NCI-H2196 treated with DMSO at 0.1 percent for 48 hours (cell line): ENCODE measurements around the gene RTL3.
"Not testable (repeated sequence)": the region's sequence is repeated elsewhere in the genome, so short reads cannot be mapped to it uniquely, and the experiment has no call there.

ENCODE experiments used
- DNase-seq: peaks from one replicate; lab custom pipeline; 2025; ENCODE audit not compliant: unreplicated experiment; lab: John Stamatoyannopoulos, UW

RTL3 gene, protein sequence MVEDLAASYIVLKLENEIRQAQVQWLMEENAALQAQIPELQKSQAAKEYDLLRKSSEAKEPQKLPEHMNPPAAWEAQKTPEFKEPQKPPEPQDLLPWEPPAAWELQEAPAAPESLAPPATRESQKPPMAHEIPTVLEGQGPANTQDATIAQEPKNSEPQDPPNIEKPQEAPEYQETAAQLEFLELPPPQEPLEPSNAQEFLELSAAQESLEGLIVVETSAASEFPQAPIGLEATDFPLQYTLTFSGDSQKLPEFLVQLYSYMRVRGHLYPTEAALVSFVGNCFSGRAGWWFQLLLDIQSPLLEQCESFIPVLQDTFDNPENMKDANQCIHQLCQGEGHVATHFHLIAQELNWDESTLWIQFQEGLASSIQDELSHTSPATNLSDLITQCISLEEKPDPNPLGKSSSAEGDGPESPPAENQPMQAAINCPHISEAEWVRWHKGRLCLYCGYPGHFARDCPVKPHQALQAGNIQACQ

DNA sequence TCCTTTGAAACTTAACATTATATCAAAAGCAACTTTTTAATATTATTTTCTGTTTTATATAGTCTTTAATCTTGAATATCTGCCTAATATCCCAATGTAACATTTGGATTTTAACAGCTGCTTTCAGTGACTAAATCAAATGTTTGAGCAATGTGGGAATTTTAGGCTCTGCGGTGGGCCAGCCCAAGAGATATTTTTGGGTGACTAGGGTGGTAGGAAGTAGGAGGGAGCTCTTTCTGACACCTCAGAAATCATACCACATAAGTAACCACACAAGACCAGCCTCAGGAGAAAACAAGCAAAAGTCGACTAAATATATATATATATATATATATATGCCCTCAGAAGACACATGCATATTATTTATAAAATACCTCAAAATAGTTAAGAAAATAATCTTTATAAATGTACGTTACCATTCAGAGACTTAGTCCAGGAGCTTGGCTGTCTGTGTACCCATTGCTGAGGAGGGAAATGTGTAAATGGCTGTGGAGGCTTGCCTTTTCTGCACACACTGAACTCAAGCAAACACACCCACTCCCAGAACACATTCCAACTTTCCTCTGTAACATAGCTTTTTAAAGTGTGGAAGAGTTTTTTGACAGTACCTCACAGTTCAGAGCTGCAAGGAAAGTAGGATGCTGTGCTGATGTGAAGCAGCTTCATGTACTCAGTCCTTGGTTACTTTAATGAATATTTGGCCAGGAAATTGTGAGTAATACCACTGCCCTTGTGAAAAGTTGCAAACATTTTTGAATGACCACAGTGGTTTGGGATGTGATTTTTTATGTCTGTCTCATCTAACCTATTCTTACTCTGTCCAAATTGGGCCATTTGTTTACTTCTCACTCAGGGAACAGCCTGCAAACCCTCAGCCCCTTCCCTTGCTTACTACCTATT is at the start of gene RTL3:
TSS of gene RTL3 (minus strand) at position 484 of the 900 bp plus-strand sequence. CDS start 908 bp downstream, outside the sequence.
- DNase-seq, result no peak

DNA sequence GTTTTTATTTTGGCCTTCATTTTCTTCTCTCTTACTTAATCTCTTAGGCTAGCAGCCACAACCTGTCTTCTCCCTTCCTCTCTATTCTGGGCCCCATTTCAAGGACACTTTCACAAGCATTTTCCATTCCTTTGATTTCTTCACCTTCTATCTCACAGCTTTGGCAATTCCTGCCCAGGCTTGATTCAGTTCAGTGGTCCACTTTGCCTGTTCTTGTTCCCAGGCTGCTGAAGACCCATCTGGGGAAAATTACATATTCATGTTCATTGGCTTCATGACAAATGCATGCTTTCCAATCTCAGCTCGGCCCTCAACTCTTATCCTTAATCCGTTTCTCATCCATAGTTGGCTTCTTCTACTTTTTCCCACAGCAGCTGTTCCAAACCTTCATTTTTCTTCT is 49.7 kb upstream of the RTL3 start:
- DNase-seq, result no peak

DNA sequence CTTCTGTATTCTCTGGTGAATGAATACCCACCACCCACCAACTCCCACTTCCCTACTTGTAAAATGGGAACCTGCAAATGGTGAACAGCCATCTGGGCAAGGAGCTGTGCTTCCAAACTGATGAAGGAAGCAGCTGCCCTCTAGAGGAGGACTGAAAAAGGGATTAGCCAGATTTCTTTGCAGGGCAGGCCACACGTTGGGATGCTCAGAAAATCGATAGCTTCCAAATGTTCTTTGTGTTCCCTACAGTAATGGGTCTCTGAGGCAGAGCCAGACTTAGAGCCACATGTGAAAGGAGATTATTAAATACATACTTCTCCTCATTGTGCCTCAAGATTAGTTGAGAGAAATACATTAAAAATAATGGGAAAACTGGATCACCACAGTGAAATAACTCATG is 49.1 kb upstream of the RTL3 start:
- DNase-seq, result no peak

DNA sequence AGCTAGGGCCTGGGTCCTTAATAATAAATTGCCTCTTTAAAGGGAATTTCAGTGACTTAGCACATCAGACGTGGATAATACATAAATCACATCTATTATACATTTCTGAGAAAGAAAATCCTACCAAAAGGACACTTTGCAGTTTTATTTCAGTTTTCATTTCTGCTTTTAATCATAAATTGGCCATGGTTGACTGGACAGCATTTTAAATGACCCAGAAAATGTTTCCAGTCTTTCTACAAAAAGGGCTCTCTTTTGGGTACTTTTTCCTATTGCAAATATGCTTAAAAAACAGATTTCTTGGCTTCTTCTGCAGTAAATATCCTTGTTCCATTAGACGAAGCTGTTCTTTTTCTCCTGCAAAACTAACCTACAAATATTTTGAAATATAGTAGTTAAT is 46.9 kb upstream of the RTL3 start:
- DNase-seq, result no peak

DNA sequence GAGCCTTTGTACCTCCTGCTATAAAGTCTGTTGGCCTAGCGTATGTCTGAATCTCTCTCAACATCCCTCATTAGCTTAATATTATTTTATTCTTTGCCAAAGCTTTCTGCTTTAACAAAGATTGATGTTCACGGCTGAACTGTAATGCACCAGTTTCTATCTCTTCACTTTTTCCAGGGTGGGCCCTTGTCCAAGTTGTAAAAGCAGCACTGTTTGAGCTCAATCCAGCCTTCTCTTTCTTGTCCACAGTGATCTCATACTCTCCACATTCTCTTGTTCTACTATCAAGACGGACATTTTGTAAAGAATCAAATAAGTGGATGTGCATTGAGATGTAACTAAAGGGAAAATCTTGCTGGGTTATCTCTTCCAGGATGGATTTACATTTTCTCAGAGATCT is 34.4 kb upstream of the RTL3 start:
- no peak for DNase-seq

DNA sequence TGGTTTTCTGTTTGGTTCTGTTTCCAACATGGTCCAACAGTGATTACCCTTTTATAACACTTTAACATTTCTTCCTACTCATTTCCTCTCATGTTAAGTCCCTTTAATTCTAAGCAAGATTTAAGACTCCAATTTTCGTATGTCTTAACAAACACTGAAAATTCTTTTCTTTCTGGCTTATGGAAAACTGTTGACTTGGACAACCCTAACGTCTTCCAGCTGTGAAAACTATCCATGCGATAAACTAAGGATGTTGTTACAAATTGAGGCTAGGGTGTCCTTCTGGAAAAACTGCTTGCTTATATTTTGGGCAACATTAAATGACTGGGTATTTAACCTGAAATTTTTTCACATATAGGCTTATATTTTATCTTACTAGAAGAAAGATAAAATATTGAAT is 33.9 kb upstream of the RTL3 start:
- DNase-seq, result no peak

DNA sequence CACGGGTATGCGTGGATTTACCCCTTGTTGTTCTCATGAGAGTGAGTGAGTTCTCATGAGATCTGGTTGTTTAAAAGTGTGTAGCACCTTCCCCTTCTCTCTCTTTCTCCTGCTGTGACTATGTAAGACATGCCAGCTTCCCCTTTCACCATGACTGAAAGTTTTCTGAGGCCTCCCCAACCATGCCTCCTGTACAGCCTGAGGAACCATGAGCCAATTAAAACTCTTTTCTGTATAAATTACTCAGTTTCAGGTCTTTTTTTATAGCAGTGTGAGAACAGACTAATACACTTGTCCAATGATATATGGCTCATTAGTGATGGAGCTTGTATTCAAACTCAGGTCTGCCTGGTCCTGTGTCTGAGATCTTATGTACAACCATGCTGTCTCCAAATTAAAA is 28.5 kb upstream of the RTL3 start:
- DNase-seq, result no peak

DNA sequence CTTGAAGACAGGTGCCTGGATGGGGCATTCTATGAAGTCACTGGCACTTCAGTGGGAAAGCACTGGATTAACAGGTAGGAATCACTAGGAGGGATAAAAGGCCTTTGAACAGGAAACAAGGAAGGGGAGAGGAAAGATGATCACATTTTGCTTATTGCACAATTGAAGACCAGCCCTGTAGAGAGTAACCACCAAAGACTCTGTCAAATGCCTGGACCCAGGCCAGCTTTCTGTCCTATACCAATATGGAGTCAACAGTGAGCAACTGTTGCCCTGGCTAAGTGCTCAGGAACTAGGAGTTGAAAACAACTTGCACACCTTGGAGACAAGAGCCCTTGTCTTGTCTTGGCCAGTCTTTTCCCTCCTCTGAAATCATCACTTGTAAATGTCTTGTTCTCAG is 14.1 kb upstream of the RTL3 start:
- no peak for DNase-seq

DNA sequence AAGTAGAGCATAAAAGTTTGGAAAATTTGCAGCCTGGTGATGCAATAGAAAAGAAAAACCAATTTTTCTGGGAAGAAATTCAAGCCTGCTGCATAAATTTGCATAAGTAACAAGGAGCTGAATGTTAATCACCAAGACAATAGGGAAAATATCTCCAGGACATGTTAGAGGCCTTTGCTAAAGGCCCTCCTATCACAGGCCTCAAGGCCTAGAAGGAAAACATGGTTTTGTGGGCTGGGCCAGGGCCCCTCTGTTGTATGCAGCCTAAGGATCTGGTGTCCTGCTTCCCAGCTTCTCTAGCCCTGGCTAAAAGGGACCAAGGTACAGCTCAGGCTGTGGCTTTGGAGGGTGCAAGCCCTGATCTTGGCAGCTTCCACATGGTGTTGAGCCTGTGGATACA is 6.2 kb upstream of the RTL3 start:
- DNase-seq, result no peak

DNA sequence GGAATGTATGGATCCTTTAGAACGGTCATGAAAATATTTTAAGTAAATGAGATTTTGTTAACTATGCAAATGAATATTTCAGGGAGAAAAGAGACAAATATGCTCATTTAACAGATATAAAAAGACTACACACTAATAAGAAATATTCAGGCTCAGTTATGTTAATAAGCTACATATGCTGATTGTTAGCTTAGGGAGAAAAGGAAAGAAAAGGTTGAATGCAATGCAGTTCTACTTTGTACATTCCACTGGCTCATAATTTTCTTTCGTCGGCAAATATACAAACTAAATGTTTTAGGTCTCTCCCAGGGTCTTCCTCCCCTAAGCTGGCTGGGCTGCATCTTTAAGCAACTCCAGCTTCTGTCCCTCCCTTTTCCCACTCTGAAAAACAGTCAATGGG is 2.7 kb upstream of the RTL3 start:
- no peak for DNase-seq

DNA sequence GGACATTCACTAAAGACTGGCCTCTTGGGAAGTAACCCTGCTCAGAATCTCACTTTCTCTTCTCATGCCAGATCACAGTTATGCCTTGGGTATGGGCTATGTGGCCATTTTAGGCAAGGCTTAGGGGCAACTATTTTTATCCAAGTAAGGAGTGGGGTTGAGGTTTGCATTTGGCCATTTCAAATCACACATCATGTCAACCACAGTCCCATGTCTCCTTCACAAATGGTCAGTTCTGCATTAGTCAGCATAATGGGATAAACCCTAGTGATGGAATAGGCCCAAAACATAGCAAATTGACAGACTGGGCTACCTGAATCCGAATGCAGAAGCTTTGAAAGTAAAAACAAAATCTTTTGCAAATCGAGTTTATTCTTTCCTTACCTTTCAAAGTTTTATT is 827 bp upstream of the RTL3 start:
- DNase-seq, result no peak

DNA sequence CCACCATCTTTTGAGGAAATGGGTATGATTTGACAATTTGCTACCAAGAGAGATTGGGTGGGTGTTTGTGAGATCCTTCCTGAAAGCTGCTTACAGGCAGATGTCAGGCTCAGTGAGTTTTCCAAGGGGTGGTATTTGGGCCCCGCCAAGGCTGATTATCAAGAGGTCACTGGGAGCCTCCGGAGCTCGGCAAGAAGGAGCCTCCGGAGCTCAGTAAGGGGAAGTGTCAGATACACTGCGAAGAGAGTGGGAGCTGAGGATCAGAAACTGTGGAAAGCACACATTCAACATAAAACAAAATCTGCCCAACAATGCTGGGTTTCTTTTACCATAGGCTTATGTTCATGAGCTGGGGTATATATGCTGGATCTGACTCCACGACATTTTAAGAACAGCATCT is 714 bp downstream of the RTL3 start:
- DNase-seq, result no peak

DNA sequence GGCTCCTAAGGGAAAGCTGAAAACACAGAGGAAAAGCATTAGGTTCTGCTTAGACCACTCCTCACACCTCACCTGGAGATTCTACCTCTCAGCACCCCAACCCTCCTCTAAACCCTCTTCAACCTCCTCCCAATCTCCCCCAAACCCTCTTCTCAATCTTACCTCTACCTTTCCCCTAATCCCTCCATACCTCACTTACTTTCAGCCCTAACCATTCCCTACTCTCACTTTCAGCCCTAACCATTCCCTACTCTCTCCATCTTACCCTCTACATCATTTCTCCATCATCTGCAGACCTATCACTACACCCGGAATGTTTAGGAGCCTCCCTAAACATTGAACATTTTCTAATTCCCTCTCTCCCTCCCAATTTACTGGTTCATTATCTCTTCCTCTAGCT is 3.5 kb downstream of the RTL3 start:
- no peak for DNase-seq

DNA sequence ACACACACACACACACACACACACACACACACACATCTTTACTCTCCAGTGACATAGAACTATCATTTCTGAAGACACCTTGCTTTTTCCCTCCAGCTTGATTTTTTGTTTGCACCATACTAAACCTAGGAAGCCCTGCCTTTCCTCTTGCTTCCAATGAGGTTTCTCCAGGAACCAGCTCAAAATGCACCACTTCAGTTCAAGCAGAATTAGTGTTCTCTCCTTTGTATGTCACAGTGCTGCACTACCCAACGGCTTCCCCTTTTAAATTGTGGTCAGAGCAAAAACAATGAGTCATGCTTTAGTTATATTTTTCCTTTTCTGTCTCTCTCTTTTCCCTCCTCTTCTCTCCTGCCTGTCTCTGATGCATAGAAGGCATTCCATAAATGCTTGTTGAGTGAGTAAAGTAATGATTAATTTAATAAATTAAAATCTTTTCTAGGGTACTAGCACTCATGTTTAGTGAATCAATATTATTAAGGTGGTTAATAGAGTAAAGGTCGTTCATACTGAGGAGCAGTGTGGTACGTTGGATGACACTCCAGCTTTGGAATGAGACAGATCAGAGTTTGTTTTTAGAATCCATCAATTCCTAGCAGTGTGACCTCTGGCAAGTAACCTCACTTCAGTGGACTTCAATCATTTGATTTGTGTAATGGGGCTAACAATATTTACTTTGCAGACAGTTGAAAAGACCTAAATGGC is 5.9 kb downstream of the RTL3 start:
- no peak for DNase-seq

DNA sequence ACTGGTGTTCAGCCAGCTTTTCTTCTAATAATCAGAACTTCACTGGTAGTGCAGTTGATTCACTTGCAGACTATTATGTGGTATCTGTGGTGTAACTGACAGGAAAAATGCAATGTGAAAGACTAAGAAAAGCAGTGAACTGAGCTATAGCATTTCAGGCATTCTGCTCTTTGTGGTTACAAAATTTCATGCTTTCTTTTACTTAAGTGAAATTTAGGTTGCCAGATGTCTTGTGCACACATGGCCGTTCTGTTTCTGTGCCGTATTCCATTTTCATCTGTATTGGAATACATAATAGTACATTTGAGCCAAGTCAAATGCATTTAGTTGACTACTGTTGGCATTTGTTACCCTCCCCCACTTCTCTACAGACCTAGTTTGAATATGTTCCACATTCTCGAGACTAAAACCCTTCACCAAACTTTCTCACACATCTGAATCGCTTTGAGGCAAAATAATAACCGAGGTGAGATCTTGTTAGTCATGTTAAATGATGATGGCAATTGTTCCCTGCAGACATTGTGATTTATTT is 8.2 kb downstream of the RTL3 start:
- DNase-seq, result no peak

DNA sequence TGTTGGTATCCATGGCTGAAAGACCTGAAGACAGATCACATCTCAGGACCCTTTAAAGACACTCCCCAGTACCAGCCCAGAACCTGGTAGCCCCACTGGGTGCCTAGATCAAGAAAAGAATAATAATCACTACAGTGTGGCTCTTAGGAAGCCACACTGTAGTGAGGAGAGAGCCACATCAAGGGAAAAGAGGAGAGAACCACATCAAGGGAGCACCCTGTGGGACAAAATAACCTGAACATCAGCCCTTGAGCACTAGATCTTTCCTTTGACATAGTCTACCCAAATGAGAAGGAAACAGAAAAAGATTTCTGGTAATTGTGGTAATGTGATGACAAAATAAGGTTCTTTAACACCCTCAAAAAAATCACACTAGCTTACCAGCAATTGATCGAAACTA is 15.3 kb downstream of the RTL3 start:
- no peak for DNase-seq

DNA sequence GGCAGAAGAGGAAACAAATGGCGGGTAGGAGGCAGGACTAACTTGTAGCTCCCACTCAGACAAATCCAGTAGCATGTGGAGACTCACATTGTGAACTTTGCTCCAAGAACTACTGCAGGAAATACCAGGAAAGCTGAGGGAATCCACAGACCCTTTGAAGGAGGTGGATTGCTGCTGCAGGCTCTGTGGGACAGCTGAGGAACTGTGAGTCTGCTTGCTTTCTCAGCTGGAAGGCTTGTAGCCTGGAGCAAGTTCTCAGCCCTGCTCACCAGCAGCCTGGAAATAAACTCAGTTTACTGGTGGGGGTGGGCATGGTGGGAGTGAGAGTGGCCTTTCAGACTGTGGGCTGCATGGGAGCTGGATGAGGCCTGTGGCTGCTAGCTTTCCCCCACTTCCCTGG is 16.0 kb downstream of the RTL3 start:
- no peak for DNase-seq

DNA sequence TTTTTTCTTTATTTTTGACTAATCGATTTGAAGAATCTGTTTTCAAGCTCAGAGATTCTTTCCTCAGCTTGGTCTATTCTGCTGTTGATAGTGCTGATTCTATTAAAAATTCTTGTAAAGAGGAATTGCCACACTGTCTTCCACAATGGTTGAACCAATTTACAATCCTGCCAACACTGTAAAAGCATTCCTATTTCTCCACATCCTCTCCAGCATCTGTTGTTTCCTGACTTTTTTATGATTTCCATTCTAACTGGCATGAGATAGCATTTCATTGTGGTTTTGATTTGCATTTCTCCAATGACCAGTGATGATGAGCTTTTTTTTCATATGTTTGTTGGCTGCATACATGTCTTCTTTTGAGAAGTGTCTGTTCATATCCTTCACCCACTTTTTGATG is 23.0 kb downstream of the RTL3 start:
- DNase-seq, result not testable (repeated sequence)

DNA sequence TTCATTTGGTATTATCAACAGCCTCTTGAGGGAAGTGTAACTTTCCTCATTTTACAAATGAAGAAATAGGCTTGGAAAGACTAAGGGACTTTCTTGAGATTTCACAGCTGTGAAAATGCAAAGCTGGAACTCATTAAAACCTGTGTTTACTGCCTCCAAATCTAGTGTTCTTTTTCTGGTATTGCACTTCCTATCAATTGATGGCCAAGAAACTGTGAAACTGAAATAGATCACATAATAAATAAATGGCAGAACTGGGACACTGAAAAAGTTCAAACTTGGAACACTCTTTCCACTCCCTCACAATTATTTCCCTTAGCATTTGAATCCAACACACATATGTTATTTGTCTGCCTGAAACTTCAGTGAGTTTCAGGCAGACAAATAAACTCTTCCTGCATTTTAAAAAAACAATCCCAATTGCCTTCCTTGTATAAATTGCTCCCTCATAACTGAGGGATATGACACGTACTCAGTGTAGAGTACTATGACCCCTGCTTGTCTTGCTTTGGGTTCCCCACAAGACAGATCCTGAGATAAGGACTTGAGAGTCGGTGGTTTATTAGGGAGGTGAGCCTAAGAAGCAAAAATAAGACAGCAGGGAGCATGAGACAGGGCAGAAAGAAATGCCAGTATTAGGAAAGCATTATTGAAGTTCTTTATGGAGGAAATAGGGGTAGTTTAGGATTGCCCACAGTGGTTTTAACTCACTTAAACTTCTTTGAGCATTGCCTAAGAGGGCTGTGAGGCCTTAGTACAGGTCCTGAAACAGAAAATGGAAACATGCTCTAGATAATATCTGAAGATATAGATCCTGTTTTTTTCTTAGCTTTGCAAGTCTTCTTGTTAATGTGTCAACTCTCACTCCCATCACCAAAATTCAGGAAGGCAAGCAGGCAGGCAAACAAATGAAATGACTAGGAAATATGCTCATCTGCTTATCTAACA is 33.9 kb downstream of the RTL3 start:
- no peak for DNase-seq

DNA sequence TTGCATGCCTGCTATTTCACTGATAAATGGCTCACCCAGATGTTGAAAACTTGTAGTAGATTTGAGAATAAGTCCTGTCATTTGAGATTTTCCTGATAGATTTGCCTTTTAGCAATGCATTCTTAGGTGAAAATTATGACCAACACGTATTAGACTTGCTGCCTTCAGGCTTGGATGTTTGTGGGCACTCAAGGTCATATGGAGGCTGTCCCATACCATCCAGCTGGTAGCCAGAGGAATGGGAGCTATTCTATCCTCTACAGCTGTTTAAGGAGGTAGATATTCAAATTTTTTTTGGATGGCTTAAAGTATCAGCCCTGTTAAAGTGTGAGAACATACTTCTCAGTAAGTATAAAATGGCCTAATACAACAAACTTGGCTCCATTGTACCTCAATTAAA is 34.7 kb downstream of the RTL3 start:
- no peak for DNase-seq
